A549 (cell line): ENCODE results near the gene WDR35. TPM values are rescaled to one million over a fixed set of nuclear protein-coding genes. Genes with fewer than 3 reads are reported as not detected.

Experiments used
- ATAC-seq, 2 experiments: fragments of 200-7000 bp in 1 of 2; fragments of >200 bp in 1 of 2; cut with Nextera tagmentation in 1 of 2; cut with Tn5 transposase in 1 of 2; 3 replicates each; pipeline versions ENCODE4 v1.8.0 to v1.9.1; 2018 to 2020; ENCODE audit warnings: mild to moderate bottlenecking in 1 of 2, moderate library complexity in 1 of 2
- CTCF ChIA-PET: fragments of 300-600 bp; sonication (Branson Sonifier 250); formaldehyde crosslinking; extraction: SDS; loops from one replicate; lab custom pipeline; 2021; ENCODE audit warnings: antibody characterized with exemption, inconsistent platforms; lab: Yijun Ruan, JAX
- POLR2A ChIA-PET: fragments of 350-600 bp; formaldehyde crosslinking; extraction: SDS; loops from one replicate; lab custom pipeline; 2021; ENCODE audit warnings: antibody characterized with exemption, inconsistent platforms; lab: Yijun Ruan, JAX
- DNase-seq, 2 experiments: peaks; one replicate each; pipeline versions ENCODE4 v3.0.0 to v3.0.0-alpha.2; 2011 to 2016; ENCODE audit warnings: low read depth in 1 of 2, low spot score in 1 of 2
- FAIRE-seq: peaks from 2 replicates; lab custom pipeline; 2011; peaks lifted over from hg19 to GRCh38; lab: Jason Lieb, UNC
- H3K27ac ChIP-seq, 2 experiments: fragments of >200 bp; sonication (Bioruptor Twin); formaldehyde crosslinking; 3 replicates each; pipeline ENCODE4 v1.5.1; 2016 to 2017
- H3K4me1 ChIP-seq: fragments of >200 bp; sonication (Bioruptor Twin); formaldehyde crosslinking; 3 replicates; pipeline ENCODE4 v1.6.1; 2016
- H3K4me2 ChIP-seq: fragments of >200 bp; sonication (Bioruptor Twin); formaldehyde crosslinking; 3 replicates; pipeline ENCODE4 v1.6.1; 2016
- H3K4me3 ChIP-seq: fragments of >200 bp; sonication (Bioruptor Twin); formaldehyde crosslinking; 3 replicates; pipeline ENCODE4 v1.5.1; 2016
- H3K9me3 ChIP-seq: fragments of >200 bp; sonication (Bioruptor Twin); formaldehyde crosslinking; 3 replicates; pipeline ENCODE4 v1.6.1; 2016
- ATOH8 ChIP-seq: fragments of 250-450 bp; sonication (Bioruptor Pico); IDR thresholded peaks from 2 replicates; pipeline ENCODE4 v1.5.0; 2020; ENCODE audit warnings: low read depth, mild to moderate bottlenecking, moderate library complexity
- CEBPB ChIP-seq, 2 experiments: fragments of >200 bp in 1 of 2; sonication (Bioruptor Twin) in 1 of 2; formaldehyde crosslinking in 1 of 2; IDR thresholded peaks; 2 replicates each; pipeline ENCODE4 v1.6.1; 2012 to 2016
- CHD2 ChIP-seq: fragments of 150-350 bp; IDR thresholded peaks from 2 replicates; pipeline ENCODE4 v1.6.1; 2014; ENCODE audit warnings: low read length; ENCODE audit not compliant: partially characterized antibody
- CTCF ChIP-seq: fragments of >200 bp; sonication (Bioruptor Twin); formaldehyde crosslinking; IDR thresholded peaks from 3 replicates; pipeline ENCODE4 v1.5.1; 2016
- EHF ChIP-seq: fragments of 250-450 bp; sonication (Bioruptor Pico); IDR thresholded peaks from 2 replicates; pipeline ENCODE4 v1.5.0; 2020; ENCODE audit warnings: mild to moderate bottlenecking
- FOSB ChIP-seq: fragments of 250-450 bp; sonication (Bioruptor Pico); IDR thresholded peaks from 2 replicates; pipeline ENCODE4 v1.5.0; 2020; ENCODE audit warnings: mild to moderate bottlenecking, moderate library complexity
- HMGXB4 ChIP-seq: fragments of 250-450 bp; sonication (Bioruptor Pico); IDR thresholded peaks from 2 replicates; pipeline ENCODE4 v1.5.0; 2021; ENCODE audit warnings: mild to moderate bottlenecking, moderate library complexity, borderline replicate concordance
- HOXB5 ChIP-seq: fragments of 250-450 bp; sonication (Bioruptor Pico); IDR thresholded peaks from 2 replicates; pipeline ENCODE4 v1.5.0; 2020; ENCODE audit warnings: mild to moderate bottlenecking, moderate library complexity
- MAFK ChIP-seq: fragments of 450-650 bp; IDR thresholded peaks from 2 replicates; pipeline ENCODE4 v1.6.1; 2014; ENCODE audit not compliant: partially characterized antibody
- MYC ChIP-seq: IDR thresholded peaks from 2 replicates; pipeline ENCODE4 v1.6.1; 2012; ENCODE audit warnings: mild to moderate bottlenecking, inconsistent platforms, low read length, improper control_type of control experiment, borderline replicate concordance
- NPAS2 ChIP-seq: fragments of 250-450 bp; sonication (Bioruptor Pico); IDR thresholded peaks from 2 replicates; pipeline ENCODE4 v1.8.0; 2022; ENCODE audit warnings: mild to moderate bottlenecking, moderate library complexity, borderline replicate concordance
- NR3C1 ChIP-seq: fragments of >200 bp; sonication (Bioruptor Twin); formaldehyde crosslinking; IDR thresholded peaks from 3 replicates; pipeline ENCODE4 v1.6.1; 2017
- RAD21 ChIP-seq, 2 experiments: fragments of >200 bp in 1 of 2; sonication (Bioruptor Twin) in 1 of 2; formaldehyde crosslinking in 1 of 2; IDR thresholded peaks in 1 of 2; conservative IDR thresholded peaks in 1 of 2; 2 replicates in 1 of 2; 3 replicates in 1 of 2; pipeline ENCODE4 v1.6.1; 2012 to 2018; ENCODE audit warnings: inconsistent platforms in 1 of 2
- RARB ChIP-seq: fragments of 250-450 bp; sonication (Bioruptor Pico); IDR thresholded peaks from 2 replicates; pipeline ENCODE4 v1.8.0; 2021; ENCODE audit warnings: mild to moderate bottlenecking, moderate library complexity
- RFX5 ChIP-seq: fragments of 450-650 bp; IDR thresholded peaks from 2 replicates; pipeline ENCODE4 v1.7.1; 2014; ENCODE audit warnings: antibody characterized with exemption, mild to moderate bottlenecking, moderate library complexity
- SREBF2 ChIP-seq: fragments of 450-650 bp; IDR thresholded peaks from 2 replicates; pipeline ENCODE4 v1.6.1; 2014; ENCODE audit warnings: mild to moderate bottlenecking, moderate library complexity
- TP53 ChIP-seq: fragments of 250-450 bp; sonication (Bioruptor Pico); IDR thresholded peaks from 2 replicates; pipeline ENCODE4 v1.5.0; 2021; ENCODE audit warnings: mild to moderate bottlenecking, moderate library complexity
- USF2 ChIP-seq: fragments of 450-650 bp; IDR thresholded peaks from 2 replicates; pipeline ENCODE4 v1.6.1; 2014; ENCODE audit warnings: antibody characterized with exemption
- WGBS: methylation state at CpG from one replicate; pipeline ENCODE4 v1.1.6; 2017; ENCODE audit errors: missing lambda C conversion rate; 5-methylcytosine and 5-hydroxymethylcytosine counted together
- polyA plus RNA-seq, 4 experiments: library from polyadenylated mRNA; depleted of rRNA in 3 of 4; stranded (reverse); fragments of >200 nt; fragmentation: RNase III in 1 of 4; extraction: RNeasy Plus Mini Kit Qiagen cat#74134 plus additional on column Dnase treatment in 1 of 4; gene quantifications; 2 replicates in 3 of 4; 3 replicates in 1 of 4; pipeline ENCODE4 v1.2.3, GENCODE V29; 2011 to 2017
- TF ChIP-seq, protein P1 (sequence below): fragments of 150-350 bp; IDR thresholded peaks from 2 replicates; pipeline ENCODE4 v1.6.1; 2014; ENCODE audit warnings: low read depth, mild to moderate bottlenecking, low read length
- TF ChIP-seq, protein P2 (sequence below): fragments of >200 bp; sonication (Bioruptor Twin); formaldehyde crosslinking; IDR thresholded peaks from 3 replicates; pipeline ENCODE4 v1.6.1; 2016

Gene WDR35
- polyA plus RNA-seq, 2 of the 4 experiments (the other 2 are of a cell fraction): 12.1 to 28.5 TPM

DNA sequence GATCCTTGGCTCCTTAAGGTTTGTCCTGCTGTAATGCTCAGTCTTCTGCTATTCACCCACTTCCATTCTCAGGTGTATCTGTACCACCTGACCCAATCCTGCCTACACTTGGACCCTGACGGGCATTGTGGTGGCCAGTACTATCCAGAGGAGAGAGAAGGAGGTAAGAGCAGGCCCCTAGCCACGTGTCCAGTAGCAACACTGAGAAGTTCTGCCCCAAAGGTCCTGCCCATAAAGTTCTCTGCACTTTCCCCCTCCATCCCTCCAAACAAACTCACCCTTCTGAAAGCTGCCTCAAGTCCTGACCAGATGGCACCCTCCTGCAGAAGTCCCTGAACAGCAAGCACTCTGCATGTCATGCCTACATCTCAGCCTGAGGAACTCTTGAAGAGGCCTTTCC lies 106.4 kb downstream of the WDR35 start:
- WGBS: 20% methylated on average over 2 of the region's 2 CpGs
- POLR2A ChIA-PET: no interaction called here

GRCh38 chr2:19882286-19882685 lies 107.6 kb downstream of the WDR35 start:
- WGBS: 33% methylated on average over 2 of the region's 2 CpGs
- no peak for ATAC-seq

More for the DNA sequence above, 106.4 kb downstream of the WDR35 start:
- no peak for TF ChIP-seq TP53
- H3K9me3 ChIP-seq: no peaks in the 10 kb centered on the region
- FAIRE-seq (no peak), ATAC-seq (no peak), DNase-seq (no peak)
- no peaks in the 10 kb centered on the region for H3K4me1 ChIP-seq
- CTCF ChIA-PET: interaction anchor here (1.0 to 1.4 kb wide), 2 partner anchors 11 to 20 kb away, joined by 5 to 7 read pairs; no protein-coding TSS in a partner anchor
- no peak overlapping the region for H3K27ac ChIP-seq
- H3K4me3 ChIP-seq: no peak overlapping the region
- H3K4me2 ChIP-seq: no peak overlapping the region

More at GRCh38 chr2:19882286-19882685, 107.6 kb downstream of the WDR35 start:
- no peak overlapping the region for H3K27ac ChIP-seq
- no peaks in the 10 kb centered on the region for H3K4me1 ChIP-seq
- H3K4me3 ChIP-seq: no peak overlapping the region
- no peaks in the 10 kb centered on the region for H3K9me3 ChIP-seq
- FAIRE-seq (no peak), DNase-seq (no peak)
- POLR2A ChIA-PET: no interaction called here
- CTCF ChIA-PET: interaction anchor here (1.2 to 1.4 kb wide), 2 partner anchors 9 to 19 kb away, joined by 3 to 7 read pairs; no protein-coding TSS in a partner anchor
- TF ChIP-seq HOXB5 (no peak), CHD2 (no peak), USF2 (no peak), EHF (CRISPR knock-in tag) (no peak), RAD21 (conservative IDR thresholded peaks at IDR 0.05 in 1 of 2, IDR thresholded peaks at IDR 0.05 in 1 of 2) (no peak), MAFK (no peak), RFX5 (no peak), ATOH8 (no peak), SREBF2 (no peak), NR3C1 (no peak), RARB (no peak), HMGXB4 (no peak), CEBPB (IDR thresholded peaks at IDR 0.05) (no peak), FOSB (no peak), CTCF (no peak), MYC (no peak), NPAS2 (CRISPR knock-in tag) (no peak)
- TF ChIP-seq, protein P1, sequence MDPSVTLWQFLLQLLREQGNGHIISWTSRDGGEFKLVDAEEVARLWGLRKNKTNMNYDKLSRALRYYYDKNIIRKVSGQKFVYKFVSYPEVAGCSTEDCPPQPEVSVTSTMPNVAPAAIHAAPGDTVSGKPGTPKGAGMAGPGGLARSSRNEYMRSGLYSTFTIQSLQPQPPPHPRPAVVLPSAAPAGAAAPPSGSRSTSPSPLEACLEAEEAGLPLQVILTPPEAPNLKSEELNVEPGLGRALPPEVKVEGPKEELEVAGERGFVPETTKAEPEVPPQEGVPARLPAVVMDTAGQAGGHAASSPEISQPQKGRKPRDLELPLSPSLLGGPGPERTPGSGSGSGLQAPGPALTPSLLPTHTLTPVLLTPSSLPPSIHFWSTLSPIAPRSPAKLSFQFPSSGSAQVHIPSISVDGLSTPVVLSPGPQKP: no peak
- TF ChIP-seq, protein P2, sequence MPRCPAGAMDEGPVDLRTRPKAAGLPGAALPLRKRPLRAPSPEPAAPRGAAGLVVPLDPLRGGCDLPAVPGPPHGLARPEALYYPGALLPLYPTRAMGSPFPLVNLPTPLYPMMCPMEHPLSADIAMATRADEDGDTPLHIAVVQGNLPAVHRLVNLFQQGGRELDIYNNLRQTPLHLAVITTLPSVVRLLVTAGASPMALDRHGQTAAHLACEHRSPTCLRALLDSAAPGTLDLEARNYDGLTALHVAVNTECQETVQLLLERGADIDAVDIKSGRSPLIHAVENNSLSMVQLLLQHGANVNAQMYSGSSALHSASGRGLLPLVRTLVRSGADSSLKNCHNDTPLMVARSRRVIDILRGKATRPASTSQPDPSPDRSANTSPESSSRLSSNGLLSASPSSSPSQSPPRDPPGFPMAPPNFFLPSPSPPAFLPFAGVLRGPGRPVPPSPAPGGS: no peak
- no peak overlapping the region for H3K4me2 ChIP-seq
